Left ventricle myocardium inferior (tissue), 1 donor: ENCODE results near the gene TMEM184B. TPM values are rescaled to one million over a fixed set of nuclear protein-coding genes. Genes with fewer than 3 reads are reported as not detected.

ENCODE experiments used
- DNase-seq: peaks from one replicate; pipeline ENCODE4 v3.0.0-alpha.2; 2020
- H3K27ac ChIP-seq: fragments of 200-600 bp; replicated peaks from 2 replicates; pipeline ENCODE4 v1.8.0; 2021
- H3K27me3 ChIP-seq: fragments of 200-600 bp; 2 replicates; pipeline ENCODE4 v1.8.0; 2021; ENCODE audit warnings: low read depth
- H3K36me3 ChIP-seq: fragments of 200-600 bp; 2 replicates; pipeline ENCODE4 v1.8.0; 2021
- H3K4me1 ChIP-seq: fragments of 200-600 bp; 2 replicates; pipeline ENCODE4 v1.8.0; 2021
- H3K4me3 ChIP-seq: fragments of 200-600 bp; 2 replicates; pipeline ENCODE4 v1.8.0; 2021; ENCODE audit warnings: mild to moderate bottlenecking, moderate library complexity
- H3K9me3 ChIP-seq: fragments of 200-600 bp; replicated peaks from 2 replicates; pipeline ENCODE4 v1.8.0; 2021
- CTCF ChIP-seq: fragments of 200-600 bp; IDR thresholded peaks from 2 replicates; pipeline ENCODE4 v1.8.0; 2021; ENCODE audit warnings: antibody characterized with exemption, mild to moderate bottlenecking, borderline replicate concordance
- intact Hi-C: fragments of 100-400 bp; cut with micrococcal nuclease; formaldehyde crosslinking; loops from one replicate; pipeline ENCODE4 v1.11.0; 2022
- total RNA-seq: library from RNA; stranded (reverse); fragmentation: NEBNext Ultra II Directional; extraction: Animal tissue kit (Norgen Biotek cat#: 25700); gene quantifications from one replicate; pipeline ENCODE4 v1.2.1, GENCODE V29; 2021
- donor health status: DM: no; HTN: yes; CAD: no; lungs with severe emphysema.

TMEM184B gene
- total RNA-seq, 1 donor from 2014 or later = 50.6 TPM

- no peak for TF ChIP-seq CTCF
- Histone ChIP-seq H3K27ac (peak overlapping the region; percentile 89), H3K36me3 (peaks cover 42% of the 10 kb centered on the region), H3K27me3 (no peaks in the 10 kb centered on the region), H3K4me3 (no peak overlapping the region), H3K4me1 (peaks cover 50% of the 10 kb centered on the region), H3K9me3 (no peaks in the 10 kb centered on the region)
- no peak for DNase-seq
- intact Hi-C loops = no loop called here
Observed at GRCh38 chr22:38220653-38221386, 52.0 kb downstream of the TMEM184B start.

- Histone ChIP-seq H3K36me3 (peaks cover 35% of the 10 kb centered on the region), H3K9me3 (no peaks in the 10 kb centered on the region)
Observed at GRCh38 chr22:38220163-38220562, 52.6 kb downstream of the TMEM184B start.

DNA sequence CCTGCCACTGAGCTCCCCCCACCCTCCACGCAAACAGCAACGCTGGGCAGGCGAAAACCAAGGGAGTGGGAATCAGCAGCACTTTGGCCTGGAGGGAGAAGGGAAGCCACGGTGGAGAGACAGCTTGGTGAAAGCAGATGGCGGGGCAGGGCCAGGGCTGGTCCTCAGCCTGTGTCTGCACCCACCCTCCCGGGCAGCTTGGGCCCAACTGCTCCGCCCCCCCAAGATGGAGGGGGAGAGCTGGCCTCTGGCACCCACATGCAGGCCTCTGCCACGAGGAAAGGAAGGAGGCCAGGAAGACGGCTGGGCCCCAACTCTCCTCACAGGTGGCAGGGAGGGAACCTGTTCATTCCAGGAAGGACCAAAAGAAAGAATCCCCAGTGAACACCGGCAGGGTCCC lies 53.2 kb downstream of the TMEM184B start:
- Histone ChIP-seq H3K27me3 (peaks cover 1% of the 10 kb centered on the region), H3K4me3 (no peak overlapping the region), H3K36me3 (peaks cover 30% of the 10 kb centered on the region), H3K4me1 (peaks cover 53% of the 10 kb centered on the region), H3K9me3 (no peaks in the 10 kb centered on the region), H3K27ac (peak overlapping the region; percentile 89)
- DNase-seq = no peak
- TF ChIP-seq CTCF = no peak
- intact Hi-C loops = no loop called here

More at GRCh38 chr22:38220163-38220562, 52.6 kb downstream of the TMEM184B start:
- intact Hi-C loops = no loop called here
- DNase-seq = no peak
- Histone ChIP-seq H3K4me1 (peaks cover 50% of the 10 kb centered on the region), H3K27ac (peak overlapping the region; percentile 89), H3K27me3 (no peaks in the 10 kb centered on the region), H3K4me3 (no peak overlapping the region)
- TF ChIP-seq CTCF = no peak

DNA sequence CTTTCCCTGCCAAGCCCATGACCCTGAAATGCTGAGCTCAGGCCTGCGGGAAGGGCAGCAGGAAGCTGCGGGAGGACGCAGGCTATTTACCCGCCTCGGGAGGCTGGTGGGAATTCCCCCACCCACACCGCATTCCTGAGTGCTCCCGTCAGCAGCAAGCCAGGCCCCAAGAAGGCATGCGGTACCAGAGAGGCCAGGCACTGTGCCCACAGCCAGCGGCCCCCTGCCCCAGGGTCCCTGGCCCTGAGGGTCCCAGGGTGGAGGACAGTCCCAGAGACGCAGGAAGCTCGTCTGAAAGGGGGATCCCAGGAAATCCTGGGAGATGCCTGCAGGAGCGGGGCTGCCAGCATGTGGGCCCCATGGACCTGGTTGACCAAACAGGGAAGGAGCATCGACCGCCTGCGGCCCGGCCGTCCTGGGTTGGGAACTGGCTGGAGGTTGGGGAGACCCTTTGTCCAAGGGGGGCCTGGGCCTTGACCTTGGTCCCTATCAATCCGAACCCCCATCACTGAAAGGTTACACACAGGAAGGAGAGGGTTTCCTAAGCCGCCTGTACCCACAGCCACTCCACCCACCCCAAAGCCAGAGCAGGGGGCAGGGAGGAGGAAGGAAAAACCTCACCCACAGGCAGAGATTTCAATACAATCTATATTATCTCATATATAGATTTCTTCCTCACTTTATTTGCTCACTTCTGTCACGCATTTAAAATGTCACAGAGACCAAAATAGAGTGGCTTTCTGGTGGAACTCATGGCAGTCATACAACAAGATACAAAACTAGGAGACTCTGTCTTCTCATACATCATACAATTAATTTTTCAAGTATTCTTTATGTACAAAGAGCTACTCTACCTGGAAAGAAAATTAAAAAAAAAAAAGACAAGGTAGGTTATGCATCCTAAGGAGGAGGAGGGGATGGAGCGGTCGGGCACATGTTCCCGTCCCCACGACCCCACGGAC lies 53.9 kb downstream of the TMEM184B start:
- H3K9me3 ChIP-seq = no peaks in the 10 kb centered on the region
- peaks cover 24% of the 10 kb centered on the region for H3K36me3 ChIP-seq
- peak overlapping the region; percentile 89 for H3K27ac ChIP-seq
- intact Hi-C loops = no loop called here
- H3K4me3 ChIP-seq = no peak overlapping the region
- H3K27me3 ChIP-seq = peaks cover 4% of the 10 kb centered on the region
- DNase-seq = peak; percentile 70
- TF ChIP-seq CTCF = no peak
- peaks cover 60% of the 10 kb centered on the region for H3K4me1 ChIP-seq

DNA sequence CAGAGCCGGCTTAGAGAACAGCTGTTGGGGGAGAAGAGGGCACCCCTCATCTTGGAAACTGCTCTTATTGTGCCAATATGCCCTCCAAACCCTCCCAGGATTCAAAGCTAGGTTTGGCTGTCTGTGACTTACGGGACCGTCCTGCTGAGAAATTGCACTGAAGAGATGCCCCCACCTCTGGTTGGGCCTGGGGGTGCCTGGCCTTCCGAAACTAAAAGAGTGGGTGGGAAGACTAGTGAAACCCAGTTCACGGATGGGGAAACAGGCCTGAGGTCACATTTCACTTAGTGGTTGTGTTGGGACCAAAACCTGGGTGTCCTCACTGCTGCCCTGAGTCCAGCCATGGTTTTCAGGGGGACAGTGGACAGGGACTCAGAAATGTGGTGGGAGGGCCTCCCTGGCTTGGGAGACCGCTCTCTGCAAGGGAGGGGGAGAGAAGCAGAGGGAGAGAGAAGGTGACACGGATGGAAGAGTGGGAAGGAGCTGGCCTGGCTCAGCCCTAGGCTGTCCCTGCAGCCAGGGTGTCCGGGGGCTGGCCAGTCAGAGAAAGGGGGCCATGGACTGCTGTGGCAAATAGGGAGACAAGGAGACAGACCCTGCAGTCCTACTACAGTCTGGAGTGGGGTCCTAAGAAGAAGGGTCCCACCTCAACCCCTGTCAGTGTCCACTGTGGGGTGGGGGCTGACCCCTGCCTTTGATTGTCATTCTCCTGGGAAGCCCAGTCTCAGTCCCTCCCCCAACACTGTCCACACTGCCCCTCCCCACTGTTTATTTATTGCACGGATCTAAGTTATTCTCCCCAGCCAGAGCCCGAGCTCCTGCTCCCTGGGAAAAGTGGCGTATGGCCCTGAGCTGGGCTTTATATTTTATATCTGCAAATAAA lies 57.4 kb downstream of the TMEM184B start:
- TF ChIP-seq CTCF = no peak
- peaks cover 4% of the 10 kb centered on the region for H3K27me3 ChIP-seq
- H3K9me3 ChIP-seq = no peaks in the 10 kb centered on the region
- H3K4me1 ChIP-seq = peaks cover 42% of the 10 kb centered on the region
- H3K36me3 ChIP-seq = no peaks in the 10 kb centered on the region
- intact Hi-C loops = no loop called here
- no peak for DNase-seq
- no peak overlapping the region for H3K4me3 ChIP-seq
- H3K27ac ChIP-seq = no peak overlapping the region
